GM19372 (cell line): ENCODE data around the gene ZFYVE28.
A peak's percentile ranks its signal among the peaks of the same experiment; 100 is the strongest.
"Not testable (repeated sequence)": the region's sequence is repeated elsewhere in the genome, so short reads cannot be mapped to it uniquely, and the experiment has no call there.

Source experiments
- ATAC-seq: cut with Tn5 transposase; IDR thresholded peaks from one replicate; pipeline ENCODE4 v1.9.1; 2021; ENCODE audit warnings: mild to moderate bottlenecking, low read depth, moderate library complexity; ENCODE audit not compliant: unreplicated experiment

ZFYVE28 gene

DNA sequence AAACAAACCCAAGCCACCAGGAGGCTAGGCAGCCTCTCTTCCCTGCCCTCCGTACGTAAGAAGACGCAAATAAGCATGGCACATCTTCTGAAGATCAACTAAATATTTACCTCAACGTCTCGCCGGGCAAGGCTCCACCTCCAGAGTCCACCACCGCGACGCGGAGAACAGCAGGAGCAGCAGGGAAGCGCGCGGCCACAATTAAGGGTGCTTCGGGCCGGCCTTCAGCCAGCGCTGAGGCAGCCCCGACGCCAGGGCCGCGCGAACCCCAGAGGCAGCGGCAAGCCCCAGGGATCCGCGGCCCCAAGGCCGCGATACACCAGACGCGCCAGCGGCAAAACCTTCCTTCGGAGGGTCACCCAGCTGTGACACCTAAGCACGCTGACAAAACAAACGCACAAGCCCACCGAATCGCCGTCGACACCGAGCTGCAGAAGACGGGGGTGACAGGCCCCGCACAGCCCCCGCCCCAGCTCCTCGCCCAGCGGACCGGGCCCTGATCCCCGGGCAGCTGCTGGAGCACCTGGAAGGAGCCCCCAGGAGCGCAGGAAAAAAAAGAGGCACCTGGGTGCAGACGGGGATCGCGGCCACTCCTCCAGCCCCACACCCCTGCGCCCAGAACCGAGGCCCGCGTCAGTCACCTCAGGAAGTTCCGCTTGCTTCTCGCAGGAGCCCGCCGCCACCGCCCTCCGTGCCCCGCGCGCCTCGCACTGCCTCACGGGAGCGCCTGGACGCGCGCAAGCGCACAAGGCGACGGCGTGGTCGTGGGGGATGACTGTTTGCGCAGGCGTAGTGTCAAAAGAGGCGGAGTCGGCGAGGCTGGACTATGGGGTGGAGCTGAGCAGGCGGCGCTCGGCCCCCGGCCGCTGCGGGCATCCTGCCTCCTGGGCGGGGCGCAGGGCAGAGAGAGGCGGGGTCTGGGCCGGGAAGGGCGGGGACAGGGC is 176.8 kb downstream of the ZFYVE28 start, which contains the start of the genes HAUS3 and POLN:
TSS of gene HAUS3 (minus strand) at position 712 of the 944 bp plus-strand sequence. CDS start 1,175 bp downstream, outside the sequence.
TSS of gene POLN (minus strand) at position 712 of the 944 bp plus-strand sequence. CDS start 12,890 bp downstream, outside the sequence.
- ATAC-seq = peak; percentile 89

DNA sequence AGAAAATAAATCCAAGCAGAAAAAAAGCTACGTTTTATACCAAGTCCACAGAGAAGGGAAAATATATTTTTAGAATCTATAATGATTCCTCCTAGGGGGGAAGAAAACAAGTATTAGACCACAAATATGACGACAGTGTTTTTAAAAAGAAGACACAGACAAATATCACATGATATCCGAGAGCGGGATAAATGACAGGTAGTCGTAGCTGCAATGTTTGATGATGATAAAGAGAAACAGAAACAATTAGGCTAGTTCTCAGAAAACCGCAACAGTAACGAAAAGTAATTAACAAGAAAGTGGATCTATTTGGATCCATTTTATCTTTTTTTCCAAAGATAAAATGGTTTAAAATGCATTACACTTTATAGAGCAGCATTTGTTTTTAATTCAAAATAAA is 177.4 kb downstream of the ZFYVE28 start:
- ATAC-seq = no peak

- no peak for ATAC-seq
Observed at GRCh38 chr4:2236944-2237666, 181.3 kb downstream of the ZFYVE28 start.

GRCh38 chr4:2231082-2231481 is 187.4 kb downstream of the ZFYVE28 start:
- no peak for ATAC-seq

- ATAC-seq = no peak
Observed at GRCh38 chr4:2226261-2226660, 192.2 kb downstream of the ZFYVE28 start.

DNA sequence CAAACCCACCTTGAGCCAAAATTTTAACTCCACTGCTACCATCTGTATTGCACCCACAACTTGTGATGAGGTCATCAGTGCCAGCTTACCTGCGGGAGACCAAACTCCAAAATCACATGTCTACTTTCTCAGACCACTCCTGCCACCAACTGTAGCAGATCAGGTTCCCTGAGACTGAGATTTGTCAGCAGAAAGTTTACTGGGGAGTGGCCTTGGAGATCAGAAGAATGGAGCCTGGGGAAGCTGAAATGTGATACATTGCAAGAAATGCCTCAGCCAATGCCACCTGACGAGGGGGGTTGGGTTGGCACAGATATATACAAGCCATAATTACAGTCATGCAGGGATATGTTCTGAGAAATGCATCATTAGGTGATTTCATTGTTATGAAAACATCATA is 195.6 kb downstream of the ZFYVE28 start:
- no peak for ATAC-seq

- ATAC-seq = not testable (repeated sequence)
Observed at GRCh38 chr4:2221378-2221777, 197.1 kb downstream of the ZFYVE28 start.

DNA sequence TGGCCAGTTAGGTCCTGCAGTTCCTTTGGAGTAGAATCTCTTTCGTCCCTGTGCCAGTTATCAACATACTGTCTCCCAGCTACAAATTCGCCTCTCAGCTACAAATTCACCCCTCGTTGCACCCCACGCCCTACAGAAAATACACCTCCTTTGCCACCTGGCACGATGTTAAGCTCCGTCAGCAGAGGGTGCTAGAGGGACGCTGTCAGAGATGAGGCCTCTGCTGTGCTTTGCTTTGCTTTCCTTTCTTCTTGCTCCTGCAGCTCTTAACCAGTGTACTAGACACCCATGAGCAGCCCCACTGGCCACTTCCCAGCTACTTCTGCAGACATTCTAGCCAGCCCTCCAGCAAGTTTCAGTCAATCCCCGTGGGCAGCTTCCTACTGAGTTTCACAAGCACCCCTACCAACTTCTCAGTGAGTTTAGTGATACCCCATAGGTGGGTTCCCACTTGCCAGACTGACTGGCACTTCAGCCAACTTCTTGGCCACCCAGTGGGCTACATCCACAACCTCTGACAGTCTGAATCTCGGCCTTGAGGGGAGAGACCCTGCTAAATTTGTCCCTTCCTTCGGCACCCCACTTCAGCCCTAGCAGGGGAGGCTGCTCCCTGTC is 198.3 kb downstream of the ZFYVE28 start:
- ATAC-seq = no peak
